Measurements from ENCODE around the gene MRTFA. TPM values are rescaled to one million over a fixed set of nuclear protein-coding genes. Genes with fewer than 3 reads are reported as not detected.

MRTFA gene
- total RNA-seq, 1 experiment from 2014 or later: 44.7 TPM

DNA sequence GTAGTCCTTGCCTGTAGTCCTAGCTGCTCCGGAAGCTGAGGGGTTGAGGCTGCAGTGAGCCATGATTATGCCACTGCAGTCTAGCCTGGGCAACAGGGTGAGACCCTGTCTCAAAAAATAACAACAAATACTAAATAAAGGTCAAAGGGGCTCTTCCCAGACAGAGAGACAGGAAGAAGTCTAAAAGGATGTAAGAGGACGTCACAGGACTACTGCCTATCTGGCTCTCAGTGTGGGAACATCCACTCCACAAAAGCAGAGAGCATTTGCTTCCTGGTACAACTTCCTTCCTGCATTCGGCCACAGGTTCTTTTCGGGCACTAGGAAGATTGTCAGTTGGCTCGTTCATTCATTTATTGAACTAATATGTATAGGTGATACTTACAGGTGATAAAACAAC lies 155.5 kb downstream of the MRTFA start:
- Histone ChIP-seq H3K36me3 (ENCODE audit: low read depth) (no peaks in the 10 kb centered on the region), H3K27me3 (ENCODE audit: insufficient read depth, low read depth) (no peaks in the 10 kb centered on the region), H3K9me2 (ENCODE audit: insufficient read depth) (no peaks in the 10 kb centered on the region), H3K4me3 (no peak overlapping the region), H3F3A (ENCODE audit: insufficient read depth, low read depth) (peaks cover 41% of the 10 kb centered on the region), H3K4me1 (replicated peaks; ENCODE audit: insufficient read depth) (peaks cover 46% of the 10 kb centered on the region), H3K79me2 (ENCODE audit: low read depth) (peaks cover 36% of the 10 kb centered on the region), H4K20me1 (ENCODE audit: insufficient read depth) (no peaks in the 10 kb centered on the region), H3K9me3 (ENCODE audit: insufficient read depth, low read depth) (no peaks in the 10 kb centered on the region), H3K4me2 (no peak overlapping the region), H3K27ac (no peak overlapping the region), H2AFZ (no peak overlapping the region)
- no TSS peak for BruUV-seq (replicated peaks)
- intact Hi-C loops (cut with micrococcal nuclease; ENCODE audit: unreplicated experiment): no loop called here
- DNase-seq: no peak
- CTCF ChIA-PET: no interaction called here
- TF ChIP-seq, protein P1, sequence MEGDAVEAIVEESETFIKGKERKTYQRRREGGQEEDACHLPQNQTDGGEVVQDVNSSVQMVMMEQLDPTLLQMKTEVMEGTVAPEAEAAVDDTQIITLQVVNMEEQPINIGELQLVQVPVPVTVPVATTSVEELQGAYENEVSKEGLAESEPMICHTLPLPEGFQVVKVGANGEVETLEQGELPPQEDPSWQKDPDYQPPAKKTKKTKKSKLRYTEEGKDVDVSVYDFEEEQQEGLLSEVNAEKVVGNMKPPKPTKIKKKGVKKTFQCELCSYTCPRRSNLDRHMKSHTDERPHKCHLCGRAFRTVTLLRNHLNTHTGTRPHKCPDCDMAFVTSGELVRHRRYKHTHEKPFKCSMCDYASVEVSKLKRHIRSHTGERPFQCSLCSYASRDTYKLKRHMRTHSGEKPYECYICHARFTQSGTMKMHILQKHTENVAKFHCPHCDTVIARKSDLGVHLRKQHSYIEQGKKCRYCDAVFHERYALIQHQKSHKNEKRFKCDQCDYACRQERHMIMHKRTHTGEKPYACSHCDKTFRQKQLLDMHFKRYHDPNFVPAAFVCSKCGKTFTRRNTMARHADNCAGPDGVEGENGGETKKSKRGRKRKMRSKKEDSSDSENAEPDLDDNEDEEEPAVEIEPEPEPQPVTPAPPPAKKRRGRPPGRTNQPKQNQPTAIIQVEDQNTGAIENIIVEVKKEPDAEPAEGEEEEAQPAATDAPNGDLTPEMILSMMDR (conservative IDR thresholded peaks at IDR 0.05): no peak
- no peak for TF ChIP-seq EZH2 (IDR thresholded peaks at IDR 0.05; ENCODE audit: low read depth)
- POLR2A ChIA-PET (ENCODE audit: unreplicated experiment): no interaction called here

GRCh38 chr22:40479887-40480538 lies 156.5 kb downstream of the MRTFA start:
- no peaks in the 10 kb centered on the region for H3K36me3 ChIP-seq (ENCODE audit: low read depth)
- H3K9me2 ChIP-seq (ENCODE audit: insufficient read depth): no peaks in the 10 kb centered on the region
- no peak overlapping the region for H2AFZ ChIP-seq
- H3K4me2 ChIP-seq: 0 out of 2 replicates have a peak overlapping the region, but pooled peaks have one; percentile 3
- BruUV-seq (replicated peaks): no TSS peak
- no peak overlapping the region for H3K4me3 ChIP-seq
- H4K20me1 ChIP-seq (ENCODE audit: insufficient read depth): no peaks in the 10 kb centered on the region
- intact Hi-C loops (cut with micrococcal nuclease; ENCODE audit: unreplicated experiment): no loop called here
- TF ChIP-seq EZH2 (IDR thresholded peaks at IDR 0.05; ENCODE audit: low read depth): no peak
- TF ChIP-seq, protein P1 (conservative IDR thresholded peaks at IDR 0.05): no peak; the same call in 1 of the 2 replicates
- POLR2A ChIA-PET (ENCODE audit: unreplicated experiment): interaction anchor here (0.6 kb wide), 1 partner anchor 1110 kb away, joined by 4 read pairs; the partner anchor contains the start of gene PMM1
- peak in 1 of 2 experiments; percentile 76 for DNase-seq
- H3K4me1 ChIP-seq (replicated peaks; ENCODE audit: insufficient read depth): peaks cover 46% of the 10 kb centered on the region
- H3K79me2 ChIP-seq (ENCODE audit: low read depth): peaks cover 36% of the 10 kb centered on the region
- H3F3A ChIP-seq (ENCODE audit: insufficient read depth, low read depth): peaks cover 41% of the 10 kb centered on the region
- H3K27me3 ChIP-seq (ENCODE audit: insufficient read depth, low read depth): no peaks in the 10 kb centered on the region
- peak overlapping the region; percentile 27; the same call in 1 of the 2 replicates for H3K27ac ChIP-seq
- no peaks in the 10 kb centered on the region for H3K9me3 ChIP-seq (ENCODE audit: insufficient read depth, low read depth)
- CTCF ChIA-PET: no interaction called here

- intact Hi-C loops (cut with micrococcal nuclease; ENCODE audit: unreplicated experiment): no loop called here
- Histone ChIP-seq H3K4me3 (no peak overlapping the region), H4K20me1 (ENCODE audit: insufficient read depth) (no peaks in the 10 kb centered on the region), H3K4me1 (replicated peaks; ENCODE audit: insufficient read depth) (peaks cover 46% of the 10 kb centered on the region), H3K9me2 (ENCODE audit: insufficient read depth) (no peaks in the 10 kb centered on the region), H3K27me3 (ENCODE audit: insufficient read depth, low read depth) (no peaks in the 10 kb centered on the region), H3K36me3 (ENCODE audit: low read depth) (no peaks in the 10 kb centered on the region), H3K27ac (0 out of 2 replicates have a peak overlapping the region, but pooled peaks have one; percentile 27), H3K79me2 (ENCODE audit: low read depth) (peaks cover 36% of the 10 kb centered on the region), H3K4me2 (no peak overlapping the region), H2AFZ (no peak overlapping the region), H3F3A (ENCODE audit: insufficient read depth, low read depth) (peaks cover 36% of the 10 kb centered on the region), H3K9me3 (ENCODE audit: insufficient read depth, low read depth) (no peaks in the 10 kb centered on the region)
- no peak for TF ChIP-seq EZH2 (IDR thresholded peaks at IDR 0.05; ENCODE audit: low read depth)
- TF ChIP-seq, protein P1 (conservative IDR thresholded peaks at IDR 0.05): peak; percentile 23; the same call in 1 of the 2 replicates
- DNase-seq: no peak
- ChIA-PET CTCF (no interaction called here), POLR2A (ENCODE audit: unreplicated experiment) (interaction anchor here (0.6 kb wide), 1 partner anchor 1110 kb away, joined by 4 read pairs; the partner anchor contains the start of gene PMM1)
- no TSS peak for BruUV-seq (replicated peaks)
Measured at GRCh38 chr22:40479126-40479800, 157.3 kb downstream of the MRTFA start.

Measured in PC-9 (cell line).